Glutamatergic neuron (in vitro differentiated cells): ENCODE measurements around the gene SLC38A6. TPM values are rescaled to one million over a fixed set of nuclear protein-coding genes. Genes with fewer than 3 reads are reported as not detected.
A peak's percentile ranks its signal among the peaks of the same experiment; 100 is the strongest.

Experiments
- DNase-seq: peaks from one replicate; pipeline ENCODE4 v3.0.0; 2022
- H3K27ac Mint-ChIP-seq: one replicate; pipeline ENCODE4 v1.8.0; 2020; ENCODE audit warnings: mild to moderate bottlenecking, mixed read lengths, inconsistent platforms; ENCODE audit not compliant: unreplicated experiment
- H3K27me3 Mint-ChIP-seq: one replicate; pipeline ENCODE4 v1.8.0; 2020; ENCODE audit warnings: mild to moderate bottlenecking, moderate library complexity, mixed read lengths, inconsistent platforms; ENCODE audit not compliant: unreplicated experiment
- H3K36me3 Mint-ChIP-seq: one replicate; pipeline ENCODE4 v1.8.0; 2020; ENCODE audit warnings: mild to moderate bottlenecking, mixed read lengths, inconsistent platforms; ENCODE audit not compliant: unreplicated experiment
- H3K4me1 Mint-ChIP-seq: one replicate; pipeline ENCODE4 v1.8.0; 2020; ENCODE audit warnings: mild to moderate bottlenecking, low read depth, mixed read lengths, inconsistent platforms; ENCODE audit not compliant: unreplicated experiment
- H3K4me3 Mint-ChIP-seq: one replicate; pipeline ENCODE4 v1.8.0; 2020; ENCODE audit warnings: mild to moderate bottlenecking, mixed read lengths, inconsistent platforms; ENCODE audit not compliant: unreplicated experiment
- H3K9me3 Mint-ChIP-seq: one replicate; pipeline ENCODE4 v1.8.0; 2020; ENCODE audit warnings: mild to moderate bottlenecking, moderate library complexity, mixed read lengths, inconsistent platforms; ENCODE audit not compliant: unreplicated experiment
- CTCF ChIP-seq: fragments of 200-600 bp; sonication (generic); IDR thresholded peaks from one replicate; pipeline ENCODE4 v1.5.0; 2021; ENCODE audit not compliant: partially characterized antibody, unreplicated experiment
- total RNA-seq: library from RNA; stranded (reverse); fragmentation: NEBNext Ultra II Directional; extraction: Animal tissue kit (Norgen Biotek cat#: 25700); gene quantifications from one replicate; pipeline ENCODE4 v1.2.1, GENCODE V29; 2021; ENCODE audit not compliant: unreplicated experiment

SLC38A6 gene
- total RNA-seq, 1 donor from 2014 or later = 20.2 TPM

- Mint-ChIP-seq H3K4me1 (peaks cover 13% of the 10 kb centered on the region), H3K36me3 (no peaks in the 10 kb centered on the region), H3K4me3 (no peak overlapping the region), H3K27me3 (peaks cover 3% of the 10 kb centered on the region), H3K27ac (no peak overlapping the region), H3K9me3 (peaks cover 2% of the 10 kb centered on the region)
- no peak for DNase-seq
- TF ChIP-seq CTCF = no peak
These were observed 97.1 kb downstream of the SLC38A6 start for GRCh38 chr14:61077951-61078720.

GRCh38 chr14:61080591-61081010, 99.6 kb downstream of the SLC38A6 start:
- no peak overlapping the region for H3K4me3 Mint-ChIP-seq
- H3K36me3 Mint-ChIP-seq = peaks cover 17% of the 10 kb centered on the region
- DNase-seq = peak; percentile 31
- peaks cover 8% of the 10 kb centered on the region for H3K9me3 Mint-ChIP-seq
- H3K4me1 Mint-ChIP-seq = peaks cover 13% of the 10 kb centered on the region
- H3K27me3 Mint-ChIP-seq = peaks cover 2% of the 10 kb centered on the region
- TF ChIP-seq CTCF = no peak
- no peak overlapping the region for H3K27ac Mint-ChIP-seq

GRCh38 chr14:61088081-61088480, 107.0 kb downstream of the SLC38A6 start:
- peaks cover 19% of the 10 kb centered on the region for H3K36me3 Mint-ChIP-seq
- peaks cover 5% of the 10 kb centered on the region for H3K4me1 Mint-ChIP-seq
- H3K27me3 Mint-ChIP-seq = peaks cover 2% of the 10 kb centered on the region
- H3K27ac Mint-ChIP-seq = no peak overlapping the region
- H3K9me3 Mint-ChIP-seq = peaks cover 8% of the 10 kb centered on the region
- no peak for DNase-seq
- H3K4me3 Mint-ChIP-seq = no peak overlapping the region
- TF ChIP-seq CTCF = no peak

- Mint-ChIP-seq H3K4me1 (peaks cover 5% of the 10 kb centered on the region), H3K4me3 (no peak overlapping the region)
- TF ChIP-seq CTCF = no peak
These were observed 108.2 kb downstream of the SLC38A6 start for GRCh38 chr14:61089126-61089750.

GRCh38 chr14:61090432-61091216, 109.6 kb downstream of the SLC38A6 start:
- no peak for TF ChIP-seq CTCF
- Mint-ChIP-seq H3K4me3 (no peak overlapping the region), H3K9me3 (no peaks in the 10 kb centered on the region), H3K4me1 (peaks cover 5% of the 10 kb centered on the region), H3K27ac (peak overlapping the region; percentile 5), H3K36me3 (peaks cover 2% of the 10 kb centered on the region), H3K27me3 (peaks cover 2% of the 10 kb centered on the region)
- no peak for DNase-seq

More at GRCh38 chr14:61089126-61089750, 108.2 kb downstream of the SLC38A6 start:
- Mint-ChIP-seq H3K27ac (no peak overlapping the region), H3K36me3 (peaks cover 14% of the 10 kb centered on the region), H3K27me3 (peaks cover 2% of the 10 kb centered on the region), H3K9me3 (peaks cover 5% of the 10 kb centered on the region)
- no peak for DNase-seq
